ENCODE results near the gene SLC10A3.
A peak's percentile ranks its signal among the peaks of the same experiment; 100 is the strongest.

Gene SLC10A3

DNA sequence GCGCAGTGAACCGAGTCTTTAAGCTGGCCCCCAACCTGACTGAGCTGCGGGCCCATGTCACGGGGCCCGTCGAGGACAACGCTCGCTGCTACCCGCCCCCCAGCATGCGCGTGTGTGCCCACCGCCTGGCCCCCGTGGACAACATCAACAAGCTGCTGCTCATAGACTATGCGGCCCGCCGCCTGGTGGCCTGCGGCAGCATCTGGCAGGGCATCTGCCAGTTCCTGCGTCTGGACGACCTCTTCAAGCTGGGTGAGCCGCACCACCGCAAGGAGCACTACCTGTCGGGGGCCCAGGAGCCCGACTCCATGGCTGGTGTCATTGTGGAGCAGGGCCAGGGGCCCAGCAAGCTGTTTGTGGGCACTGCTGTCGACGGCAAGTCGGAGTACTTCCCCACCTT is 30.1 kb downstream of the SLC10A3 start:
- no peak for DNase-seq

DNA sequence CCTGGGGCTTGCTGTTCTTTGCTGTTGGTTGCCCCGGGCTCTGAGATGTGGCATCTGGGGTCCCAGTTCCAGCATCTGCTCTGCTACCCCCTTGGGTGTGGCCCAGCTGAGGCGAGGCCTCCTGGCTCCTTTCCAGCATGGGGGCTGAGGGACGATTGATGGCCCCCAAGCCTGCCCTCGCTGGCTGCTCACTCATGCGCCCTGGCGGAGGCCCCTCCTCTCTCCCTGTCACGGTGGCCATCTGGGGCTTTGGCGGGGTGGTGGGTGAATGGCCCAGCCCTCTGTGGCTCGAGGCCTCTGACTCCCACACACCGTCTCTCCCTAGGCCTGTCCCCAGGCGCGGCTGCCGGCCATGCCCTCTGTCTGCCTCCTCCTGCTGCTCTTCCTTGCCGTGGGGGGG is 30.6 kb downstream of the SLC10A3 start:
- DNase-seq: no peak

DNA sequence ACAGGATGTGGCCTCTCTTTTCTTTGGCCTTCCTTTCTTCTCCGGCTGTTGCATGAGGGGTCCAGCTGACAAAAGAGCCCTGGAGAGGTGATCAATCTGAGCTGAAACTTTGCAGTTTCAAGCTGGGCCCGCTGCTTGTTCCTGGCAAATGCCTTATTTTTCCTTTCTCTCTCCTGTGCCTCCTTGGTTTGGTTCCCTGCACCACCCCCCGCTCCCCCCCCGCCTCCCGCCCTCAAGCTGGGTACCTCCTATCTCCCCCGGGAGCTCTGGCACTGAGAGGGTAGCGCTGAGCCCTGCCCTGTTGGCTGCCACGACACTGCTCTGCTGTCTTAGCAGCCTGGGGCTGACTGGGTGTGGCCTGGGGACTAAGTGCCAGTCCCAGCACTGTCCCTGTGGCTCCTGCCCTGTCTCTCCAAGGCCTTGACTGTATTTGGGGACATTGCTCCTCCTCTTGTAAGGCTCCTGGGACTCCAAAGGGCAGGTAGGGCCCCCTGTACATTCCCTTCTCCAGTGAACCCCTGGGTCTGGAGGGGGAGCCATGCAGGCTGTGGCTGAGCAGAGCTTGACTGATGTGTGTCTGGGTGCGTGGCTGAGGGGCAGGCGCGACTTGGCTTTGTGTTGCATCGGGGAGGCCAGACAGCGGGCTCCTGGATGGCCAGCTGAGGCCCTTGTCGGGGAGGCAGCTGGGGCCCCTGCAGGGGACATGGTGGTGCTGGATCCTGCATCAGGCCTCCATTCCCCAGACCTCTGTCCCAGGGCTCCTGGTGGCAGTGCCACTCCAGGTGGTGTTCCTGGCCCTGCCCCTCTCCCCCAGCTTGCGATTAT is 31.3 kb downstream of the SLC10A3 start:
- no peak for DNase-seq

DNA sequence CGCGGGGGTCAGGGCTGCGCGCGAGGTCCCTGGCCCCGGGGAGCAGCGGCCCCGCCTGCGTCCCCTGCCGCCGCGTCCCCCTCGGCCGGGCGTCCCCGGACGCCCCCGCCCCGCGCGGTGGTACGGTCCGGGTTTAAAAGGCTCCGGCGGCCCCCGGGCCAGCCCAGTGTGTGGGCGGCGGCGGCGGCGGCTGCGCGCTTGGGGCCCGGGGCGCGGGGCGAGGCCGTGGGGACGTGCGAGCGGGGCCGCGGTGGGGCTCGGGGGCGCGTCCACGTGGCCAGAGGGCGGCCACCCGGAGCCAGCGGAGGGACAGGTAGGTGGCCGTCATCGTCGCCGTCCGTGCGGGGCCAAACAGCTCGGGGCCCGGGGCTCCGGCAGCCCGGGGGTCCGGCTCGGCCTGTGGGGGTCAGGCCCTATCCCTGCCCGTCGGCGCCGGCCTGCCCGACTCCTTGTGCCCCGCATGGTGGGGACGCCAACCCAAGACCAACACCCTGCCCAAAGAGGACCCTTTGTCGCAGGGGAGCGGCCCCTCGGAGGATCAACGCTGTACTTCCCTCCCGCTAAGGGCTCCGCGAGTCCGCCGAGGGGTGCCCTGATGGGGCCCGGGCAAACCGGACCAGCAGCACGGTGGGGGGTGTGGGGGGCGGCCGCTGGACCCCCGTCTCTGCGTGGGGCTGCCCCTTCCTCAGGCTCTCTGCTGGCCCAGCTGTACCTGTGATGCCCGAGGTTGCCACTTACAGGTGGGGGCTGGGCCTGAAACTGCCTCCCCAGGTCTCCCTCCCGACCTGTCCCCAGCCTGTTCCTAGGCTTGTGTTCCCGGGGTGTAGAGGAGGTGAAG is 32.1 kb downstream of the SLC10A3 start, which contains the start of gene PLXNA3:
Gene PLXNA3 (plus strand): TSS at position 166 of the 838 bp plus-strand sequence. CDS start 1,903 bp downstream, outside the sequence.
- no peak for DNase-seq

DNA sequence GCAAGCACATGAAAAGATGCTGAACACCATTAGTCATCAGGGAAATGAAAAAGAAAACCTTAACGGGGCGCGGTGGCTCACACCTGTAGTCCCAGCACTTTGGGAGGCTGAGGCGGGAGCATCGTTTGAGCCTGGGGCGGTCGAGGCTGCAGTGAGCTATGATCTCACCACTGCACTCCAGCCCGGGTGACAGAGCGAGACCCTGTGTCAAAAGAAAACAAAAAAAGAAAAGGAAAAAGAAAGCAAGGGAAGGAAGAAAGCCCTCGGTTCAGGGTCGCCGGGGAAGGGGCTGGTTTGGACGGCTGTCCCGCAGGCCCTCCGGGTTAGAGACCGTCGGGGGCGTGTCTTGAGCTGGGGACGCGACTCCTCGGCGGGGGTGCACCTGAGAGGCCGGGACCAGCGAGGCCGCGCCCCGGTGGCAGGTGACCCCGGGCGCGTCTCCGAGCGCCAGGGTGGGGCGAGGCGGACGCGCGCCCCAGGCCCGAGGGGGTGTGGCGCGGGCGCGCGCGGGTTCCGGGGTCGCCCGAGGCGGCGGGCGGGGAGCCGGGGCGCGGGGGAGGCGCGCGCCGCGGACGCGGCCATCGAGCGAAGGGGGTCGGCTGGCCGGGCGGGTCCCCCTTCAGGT is 32.8 kb downstream of the SLC10A3 start:
- no peak for DNase-seq

DNA sequence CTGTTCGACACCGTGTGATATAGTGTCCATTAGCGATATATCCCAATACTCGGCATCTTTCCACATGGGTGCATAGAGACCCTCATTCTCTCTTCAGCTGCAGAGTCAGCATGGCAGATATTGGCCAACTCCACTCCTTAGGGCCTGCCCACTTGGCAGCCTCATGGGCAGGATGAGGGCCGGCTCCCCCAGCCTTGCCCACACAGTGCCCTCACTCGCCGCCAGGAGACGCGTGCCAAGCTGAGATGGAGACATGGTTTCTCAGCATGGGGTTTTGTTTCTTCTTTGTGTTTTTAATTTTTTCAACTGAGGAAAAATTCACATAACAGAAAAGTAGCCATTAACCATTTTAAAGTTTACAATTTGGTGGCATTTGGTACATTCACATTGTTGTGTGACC is 37.6 kb downstream of the SLC10A3 start:
- no peak for DNase-seq

DNA sequence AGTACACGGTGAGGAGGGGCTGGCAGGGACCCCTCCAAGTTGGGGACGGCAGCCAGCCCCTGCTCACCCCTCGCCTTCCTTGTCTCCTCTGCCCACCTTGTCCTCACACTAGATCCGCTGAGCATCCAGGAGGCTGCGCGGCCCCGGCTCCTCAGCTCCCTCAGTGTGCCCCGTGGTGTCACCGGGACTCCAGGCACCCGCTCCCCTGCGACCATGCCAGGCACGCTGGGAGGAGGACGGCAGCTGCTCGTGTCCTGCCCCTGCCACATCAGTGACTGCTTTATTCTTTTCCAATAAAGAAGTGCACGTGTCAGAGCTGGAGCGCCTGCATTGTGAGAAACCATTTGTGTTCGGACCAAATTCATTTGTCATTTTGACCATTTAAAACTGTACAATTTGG is 40.1 kb downstream of the SLC10A3 start:
- DNase-seq: no peak

DNA sequence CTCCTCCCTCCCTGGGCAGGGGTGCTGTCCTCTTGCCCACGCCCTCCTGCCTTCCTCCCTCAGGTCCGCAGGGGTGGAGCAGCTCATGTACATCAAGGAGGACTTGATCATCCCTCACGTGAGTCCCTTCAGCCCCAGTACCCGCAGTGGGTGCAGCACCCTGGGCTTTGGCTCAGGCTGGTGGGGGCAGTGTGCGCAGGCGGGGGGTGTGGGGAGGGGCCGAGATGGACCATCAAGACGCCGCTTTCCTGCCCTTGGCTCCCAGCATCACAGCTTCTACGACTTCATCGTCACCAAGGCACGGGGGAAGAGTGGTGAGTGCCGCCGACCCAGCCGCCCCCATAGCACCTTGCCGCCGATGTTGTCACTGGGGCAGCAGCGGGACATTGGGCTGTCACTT is 40.8 kb downstream of the SLC10A3 start:
- no peak for DNase-seq

DNA sequence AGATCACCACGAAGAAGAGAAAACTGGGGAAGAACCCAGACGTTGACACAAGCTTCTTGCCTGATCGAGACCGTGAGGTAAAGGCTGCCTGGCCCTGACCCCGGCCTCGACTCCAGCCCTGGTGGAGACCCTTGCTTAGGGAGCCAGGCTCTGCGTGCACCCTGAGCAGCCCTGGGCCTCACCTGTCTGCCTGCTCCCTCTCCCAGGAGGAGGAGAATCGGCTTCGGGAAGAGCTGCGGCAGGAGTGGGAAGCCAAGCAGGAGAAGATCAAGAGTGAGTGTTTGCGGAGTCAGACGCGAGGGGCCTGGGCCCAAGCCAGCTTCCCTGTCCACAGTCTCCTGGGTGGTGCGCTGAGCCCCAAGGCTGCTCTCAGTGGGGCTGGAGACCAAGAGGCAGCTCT is 41.9 kb downstream of the SLC10A3 start:
- DNase-seq: no peak

DNA sequence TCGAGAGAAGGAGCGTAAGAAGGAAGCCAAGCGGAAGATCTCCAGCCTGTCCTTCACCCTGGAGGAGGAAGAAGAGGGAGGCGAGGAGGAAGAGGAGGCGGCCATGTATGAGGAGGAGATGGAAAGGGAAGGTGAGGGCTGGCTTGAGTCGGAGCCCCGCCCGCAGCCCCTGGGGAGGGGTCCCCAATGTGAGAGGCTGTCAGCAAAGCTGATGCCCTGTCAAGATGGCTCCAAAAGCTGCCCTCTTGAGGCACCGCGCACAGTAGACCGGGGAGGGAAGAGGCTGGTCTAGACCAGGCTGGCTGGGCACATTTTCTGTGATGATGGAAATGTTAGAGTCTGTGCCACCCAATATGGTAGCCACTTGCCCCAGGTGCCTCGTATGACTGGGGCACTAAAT is 44.0 kb downstream of the SLC10A3 start:
- no peak for DNase-seq

DNA sequence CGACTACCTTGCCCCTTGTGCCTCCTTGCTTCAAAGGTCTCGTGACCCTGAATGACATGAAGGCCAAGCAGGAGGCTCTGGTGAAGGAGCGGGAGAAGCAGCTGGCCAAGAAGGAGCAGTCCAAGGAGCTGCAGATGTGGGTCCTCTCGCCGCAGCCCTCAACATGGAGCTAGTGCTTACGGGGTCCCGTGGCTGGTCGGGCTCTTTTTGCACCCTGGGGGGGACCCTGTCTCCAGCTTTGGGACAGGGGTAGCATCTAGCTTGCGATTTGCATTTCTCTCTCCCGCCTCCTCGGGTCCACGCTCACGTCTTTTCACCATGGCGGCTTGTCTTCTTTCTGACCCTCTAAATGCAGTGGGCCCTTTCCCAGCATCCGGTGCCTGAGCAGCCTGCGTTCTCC is 44.7 kb downstream of the SLC10A3 start:
- DNase-seq: no peak

DNA sequence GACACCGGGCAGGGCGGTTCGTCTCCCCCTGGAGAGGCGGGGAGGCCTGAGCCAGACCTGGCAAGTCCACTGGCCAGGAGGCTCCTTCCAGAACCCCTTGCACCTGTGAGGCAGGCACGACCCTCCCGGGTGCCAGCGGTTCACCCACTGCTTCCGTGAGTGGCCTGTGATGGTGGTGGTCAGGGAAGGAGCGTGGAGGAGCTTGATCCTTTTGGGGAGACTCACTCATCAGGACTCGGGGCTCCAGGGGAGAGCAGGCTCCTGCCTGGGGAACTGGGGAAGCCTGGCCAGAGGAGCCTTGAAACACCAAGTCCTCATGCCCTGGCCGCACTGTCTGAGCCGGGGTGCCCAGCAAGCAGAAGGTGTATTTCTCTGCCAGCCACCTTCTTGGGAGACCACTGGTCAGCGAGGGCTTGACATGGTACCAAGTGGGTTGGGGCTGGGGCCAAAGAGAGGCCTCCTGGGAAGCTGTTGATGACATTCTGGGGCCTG is 45.6 kb downstream of the SLC10A3 start:
- DNase-seq: no peak

DNA sequence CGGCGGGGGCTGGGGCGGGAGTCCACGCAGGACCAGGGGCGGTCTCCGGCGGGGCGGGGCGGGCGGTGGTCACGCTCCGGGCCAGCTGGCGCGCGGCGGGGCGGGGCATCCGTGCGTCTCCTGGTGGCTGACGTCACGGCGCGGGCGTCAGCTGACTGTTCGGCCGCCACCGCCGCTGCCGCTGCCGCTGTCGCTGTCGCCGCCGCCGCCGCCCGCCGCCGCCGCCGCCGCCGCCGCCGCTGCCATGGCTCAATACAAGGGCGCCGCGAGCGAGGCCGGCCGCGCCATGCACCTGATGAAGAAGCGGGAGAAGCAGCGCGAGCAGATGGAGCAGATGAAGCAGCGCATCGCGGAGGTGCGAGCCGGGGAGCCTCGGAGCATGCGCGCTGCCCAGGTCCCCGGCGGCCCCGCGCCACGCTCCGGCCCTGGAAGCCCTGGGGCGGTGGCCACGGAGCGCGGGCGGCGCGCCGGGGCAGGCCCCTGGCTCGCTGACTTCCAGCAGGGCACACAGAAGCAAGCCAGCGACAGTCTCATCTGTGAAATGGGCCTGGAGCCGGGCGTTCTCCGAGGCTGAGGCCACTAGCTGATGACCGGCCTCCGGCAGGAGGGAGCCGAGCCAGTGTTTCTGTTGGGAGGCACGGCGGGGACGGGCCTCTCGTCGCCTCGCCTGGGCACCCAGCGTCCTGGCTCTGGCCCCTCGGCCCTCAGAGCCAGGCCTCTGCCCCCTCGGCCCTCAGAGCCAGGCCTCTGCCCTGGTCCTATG is 46.3 kb downstream of the SLC10A3 start, which contains the start of gene FAM50A:
Gene FAM50A (plus strand): TSS at position 150 of the 763 bp plus-strand sequence. CDS start 95 bp downstream, at position 245.
- peak in 1 of 2 experiments; percentile 50 for DNase-seq

DNA sequence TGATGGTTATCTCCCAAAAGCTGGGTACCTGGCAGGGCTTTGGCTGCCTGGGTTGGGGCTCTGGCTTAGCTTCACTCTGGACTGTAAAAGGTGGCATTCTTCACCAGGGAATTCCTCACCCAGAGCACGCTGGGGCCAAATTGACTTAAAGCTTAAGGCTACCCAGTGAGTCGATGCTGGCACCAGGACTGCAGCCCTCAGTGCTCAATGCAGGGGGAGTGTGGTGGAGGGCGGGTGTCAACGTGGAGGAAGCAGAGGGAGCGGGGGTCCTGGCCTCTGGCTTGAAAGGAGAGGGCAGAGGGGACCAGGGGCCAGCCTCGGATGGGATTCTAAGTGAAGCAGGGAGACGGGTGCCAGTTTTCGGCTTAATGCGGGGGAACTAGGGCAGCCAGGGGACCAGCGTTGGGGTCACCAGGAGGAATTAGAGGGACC is 46.9 kb downstream of the SLC10A3 start:
- DNase-seq: no peak

DNA sequence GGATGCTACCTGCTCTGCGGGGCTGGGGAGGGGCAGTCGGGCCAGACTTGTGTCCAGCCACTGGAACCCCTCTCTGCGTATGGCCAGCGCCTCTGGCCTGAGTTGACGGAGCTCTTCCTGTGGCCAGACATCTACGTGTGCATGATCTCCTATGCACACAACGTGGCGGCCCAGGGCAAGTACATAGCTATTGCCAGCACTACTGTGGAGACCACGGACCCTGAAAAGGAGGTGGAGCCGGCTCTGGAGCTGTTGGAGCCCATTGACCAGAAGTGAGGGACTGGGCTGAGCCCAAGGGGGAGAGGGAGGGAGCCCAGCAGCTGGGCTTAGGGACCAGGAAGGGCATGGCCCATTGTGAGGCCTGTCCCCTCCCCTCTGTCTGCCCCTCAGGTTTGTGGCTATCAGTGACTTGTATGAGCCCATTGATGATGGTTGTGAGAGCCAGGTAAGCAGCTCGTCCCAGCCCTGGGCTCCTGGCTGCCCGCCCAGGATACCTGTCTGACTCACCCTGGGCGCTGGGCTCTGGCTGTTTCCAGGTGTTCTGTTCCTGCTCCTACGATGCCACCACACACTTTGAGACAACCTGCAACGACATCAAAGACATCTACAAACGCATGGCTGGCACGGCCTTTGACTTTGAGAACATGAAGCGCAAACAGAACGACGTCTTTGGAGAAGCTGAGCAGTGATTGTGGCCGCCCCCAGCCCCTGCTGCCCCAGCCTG is 48.3 kb downstream of the SLC10A3 start:
- no peak for DNase-seq

DNA sequence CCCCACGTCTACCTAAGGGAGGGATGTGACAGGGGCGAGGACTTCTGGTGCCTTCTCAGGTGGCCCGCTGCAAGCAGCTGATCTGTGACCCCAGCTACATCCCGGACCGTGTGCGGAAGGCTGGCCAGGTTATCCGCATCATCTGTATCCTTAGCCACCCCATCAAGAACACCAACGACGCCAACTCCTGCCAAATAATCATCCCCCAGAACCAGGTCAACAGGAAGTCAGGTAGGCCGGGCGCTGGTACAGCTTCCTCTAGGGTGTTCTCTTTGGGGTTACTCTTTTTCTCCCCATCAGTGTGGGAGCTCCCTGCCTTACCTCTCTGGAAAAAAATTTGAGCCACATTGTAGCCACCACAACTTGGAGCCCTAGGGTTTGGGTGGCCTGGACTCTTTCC is 48.9 kb downstream of the SLC10A3 start:
- DNase-seq: no peak

DNA sequence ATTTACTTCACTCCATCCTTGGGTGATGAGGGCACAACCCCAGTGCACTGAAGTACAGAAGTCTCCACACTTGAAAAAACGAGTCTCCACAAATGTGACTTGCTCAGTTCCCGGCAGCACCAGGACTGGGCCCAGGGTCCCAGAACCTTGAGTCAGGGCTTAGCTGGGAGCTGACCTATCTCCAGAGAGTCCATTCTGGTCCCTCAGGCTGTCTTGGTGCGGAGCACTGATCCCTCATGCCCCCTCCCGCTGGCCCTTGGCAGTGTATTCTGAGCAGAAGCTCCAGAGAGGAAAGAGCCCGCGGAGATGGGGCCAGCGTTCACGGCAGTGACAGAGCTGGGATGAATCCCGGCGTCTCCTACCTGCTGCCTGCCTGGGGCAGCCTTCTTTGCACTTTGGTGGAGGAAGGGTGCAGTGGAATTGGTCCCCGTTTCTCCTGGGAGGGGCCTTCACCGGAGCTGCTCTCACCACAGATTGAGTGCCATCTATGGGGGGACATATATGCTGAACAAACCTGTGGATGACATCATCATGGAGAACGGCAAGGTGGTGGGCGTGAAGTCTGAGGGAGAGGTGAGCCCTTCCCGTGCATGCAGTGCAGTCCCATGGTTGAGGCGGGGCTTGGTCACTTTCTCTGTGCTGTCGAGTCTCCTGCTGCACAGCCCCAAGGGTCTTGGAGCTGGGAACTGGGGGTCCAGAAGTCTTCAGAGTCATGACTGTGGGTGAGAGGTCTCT is 49.6 kb downstream of the SLC10A3 start:
- DNase-seq: no peak

DNA sequence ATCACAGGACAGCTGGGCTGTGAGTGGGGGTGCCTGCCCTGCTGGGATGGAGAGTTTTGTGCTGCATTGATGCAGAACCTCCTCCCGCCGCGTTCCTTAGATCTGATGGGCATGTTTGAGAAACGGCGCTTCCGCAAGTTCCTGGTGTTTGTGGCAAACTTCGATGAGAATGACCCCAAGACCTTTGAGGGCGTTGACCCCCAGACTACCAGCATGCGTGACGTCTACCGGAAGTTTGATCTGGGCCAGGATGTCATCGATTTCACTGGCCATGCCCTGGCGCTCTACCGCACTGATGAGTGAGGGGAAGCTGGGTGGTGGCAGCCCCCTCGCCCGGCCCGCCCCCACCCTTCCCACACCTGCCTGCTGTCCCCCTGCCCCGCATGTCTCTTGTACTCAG is 50.6 kb downstream of the SLC10A3 start:
- no peak for DNase-seq

DNA sequence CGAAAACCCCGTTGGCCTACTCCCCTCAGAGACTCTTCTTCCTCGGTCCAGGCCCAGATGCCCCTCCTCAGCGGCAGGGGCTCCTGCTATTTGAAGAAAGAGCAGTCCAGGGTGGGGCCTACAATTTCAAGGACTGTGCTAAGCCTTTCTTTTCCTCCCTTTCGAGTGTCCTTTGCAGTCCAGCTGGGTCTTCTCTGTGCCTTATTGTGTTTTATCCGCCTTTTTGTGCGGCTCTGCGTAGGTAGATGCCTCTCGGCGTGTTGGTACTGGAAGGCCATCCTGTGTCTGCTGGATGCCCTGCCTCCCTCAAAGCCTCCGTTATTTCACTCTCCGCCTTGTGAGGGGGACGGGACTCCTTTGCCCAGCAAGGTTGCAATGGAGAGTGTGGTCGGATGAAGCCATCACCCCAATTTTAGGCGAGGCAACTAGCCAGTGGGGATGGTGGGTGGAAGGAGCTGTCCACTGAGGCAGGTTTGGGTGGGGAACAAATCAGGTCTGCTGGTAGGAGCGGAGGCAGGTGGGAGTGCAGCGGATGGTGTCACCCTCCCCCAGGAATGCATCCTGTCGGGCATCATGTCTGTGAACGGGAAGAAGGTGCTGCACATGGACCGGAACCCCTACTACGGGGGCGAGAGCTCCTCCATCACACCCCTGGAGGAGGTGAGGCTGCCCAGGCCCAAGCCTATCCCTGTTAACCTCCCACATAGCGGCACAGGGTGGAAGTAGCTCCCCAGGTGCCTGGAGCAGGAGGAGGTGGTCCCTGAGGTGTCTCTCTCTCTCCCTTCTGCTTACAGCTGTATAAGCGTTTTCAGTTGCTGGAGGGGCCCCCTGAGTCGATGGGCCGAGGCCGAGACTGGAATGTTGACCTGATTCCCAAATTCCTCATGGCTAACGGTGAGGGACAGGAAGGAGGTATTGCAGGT is 52.2 kb downstream of the SLC10A3 start:
- DNase-seq: no peak

All from SHP77 (cell line).